Lower lobe of right lung (tissue), 2 donors: ENCODE results near the gene PVR. TPM values are rescaled to one million over a fixed set of nuclear protein-coding genes. Genes with fewer than 3 reads are reported as not detected.
"Not testable (repeated sequence)": the region's sequence is repeated elsewhere in the genome, so short reads cannot be mapped to it uniquely, and the experiment has no call there.

Experiments used
- ATAC-seq, 2 donors: fragments of 200-7000 bp; cut with Tn5 transposase; one replicate each; pipeline ENCODE4 v1.9.1; 2020 to 2022; ENCODE audit warnings: mild to moderate bottlenecking in 2 of 2, moderate library complexity in 2 of 2
- DNase-seq: peaks from one replicate; pipeline ENCODE4 v3.0.0-alpha.2; 2020
- H3K27ac ChIP-seq: fragments of 200-600 bp; one replicate; pipeline ENCODE4 v1.8.0; 2022
- H3K27me3 ChIP-seq: fragments of 200-600 bp; one replicate; pipeline ENCODE4 v1.8.0; 2022; ENCODE audit warnings: low read depth
- H3K36me3 ChIP-seq: fragments of 200-600 bp; one replicate; pipeline ENCODE4 v1.8.0; 2022; ENCODE audit warnings: mild to moderate bottlenecking
- H3K4me1 ChIP-seq: fragments of 200-600 bp; one replicate; pipeline ENCODE4 v1.8.0; 2022
- H3K4me3 ChIP-seq: fragments of 200-600 bp; one replicate; pipeline ENCODE4 v1.8.0; 2022; ENCODE audit warnings: mild to moderate bottlenecking
- H3K9me3 ChIP-seq: fragments of 200-600 bp; one replicate; pipeline ENCODE4 v1.8.0; 2022
- CTCF ChIP-seq: fragments of 200-600 bp; IDR thresholded peaks from one replicate; pipeline ENCODE4 v1.8.0; 2022; ENCODE audit warnings: antibody characterized with exemption, mild to moderate bottlenecking
- intact Hi-C: fragments of 100-400 bp; cut with DNase I; formaldehyde crosslinking; loops from one replicate; pipeline ENCODE4 v1.11.0; 2022
- total RNA-seq: library from RNA; stranded (reverse); fragmentation: NEBNext Ultra II Directional; extraction: Animal tissue kit (Norgen Biotek cat#: 25700); gene quantifications from one replicate; pipeline ENCODE4 v1.2.1, GENCODE V29; 2021
- donor health status: DM: no; HTN: yes; CAD: no; lungs with severe emphysema.

Gene PVR
- total RNA-seq, 1 donor from 2014 or later: 35.0 TPM

- intact Hi-C loops: no loop called here
- TF ChIP-seq CTCF: no peak
- no peak for ATAC-seq
Measured at GRCh38 chr19:44680536-44680935, 36.8 kb downstream of the PVR start.

GRCh38 chr19:44681992-44682790 is 38.5 kb downstream of the PVR start:
- ATAC-seq (no peak), DNase-seq (no peak)
- intact Hi-C loops: no loop called here
- Histone ChIP-seq H3K4me1 (peaks cover 30% of the 10 kb centered on the region), H3K36me3 (no peaks in the 10 kb centered on the region), H3K9me3 (no peaks in the 10 kb centered on the region), H3K4me3 (no peak overlapping the region), H3K27ac (no peak overlapping the region), H3K27me3 (no peaks in the 10 kb centered on the region)
- no peak for TF ChIP-seq CTCF

More at GRCh38 chr19:44680536-44680935, 36.8 kb downstream of the PVR start:
- Histone ChIP-seq H3K4me3 (no peak overlapping the region), H3K4me1 (peaks cover 19% of the 10 kb centered on the region), H3K27ac (no peak overlapping the region), H3K27me3 (no peaks in the 10 kb centered on the region), H3K9me3 (no peaks in the 10 kb centered on the region), H3K36me3 (no peaks in the 10 kb centered on the region)
- DNase-seq: no peak

- intact Hi-C loops: no loop called here
- H3K4me3 ChIP-seq: no peak overlapping the region
- H3K27ac ChIP-seq: no peak overlapping the region
- H3K4me1 ChIP-seq: peaks cover 30% of the 10 kb centered on the region
- H3K36me3 ChIP-seq: no peaks in the 10 kb centered on the region
- TF ChIP-seq CTCF: no peak
- no peak for DNase-seq
- H3K9me3 ChIP-seq: no peaks in the 10 kb centered on the region
- no peaks in the 10 kb centered on the region for H3K27me3 ChIP-seq
- ATAC-seq: no peak
Measured at GRCh38 chr19:44682807-44683206, 39.1 kb downstream of the PVR start.

GRCh38 chr19:44683434-44684210 is 39.9 kb downstream of the PVR start:
- H3K27me3 ChIP-seq: no peaks in the 10 kb centered on the region
- no peaks in the 10 kb centered on the region for H3K36me3 ChIP-seq
- peak overlapping the region; percentile 73 for H3K27ac ChIP-seq
- no peak for TF ChIP-seq CTCF
- H3K4me3 ChIP-seq: no peak overlapping the region
- DNase-seq (no peak), ATAC-seq (peak in 1 of 2 donors; percentile 3)
- intact Hi-C loops: no loop called here
- H3K4me1 ChIP-seq: peaks cover 35% of the 10 kb centered on the region
- no peaks in the 10 kb centered on the region for H3K9me3 ChIP-seq

- DNase-seq, intact Hi-C loops, ATAC-seq, H3K36me3 ChIP-seq, H3K9me3 ChIP-seq, H3K4me3 ChIP-seq, H3K27me3 ChIP-seq: not testable (repeated sequence)
- Histone ChIP-seq H3K27ac (peak overlapping the region; percentile 73), H3K4me1 (peaks cover 40% of the 10 kb centered on the region)
Measured at GRCh38 chr19:44684396-44684795, 40.7 kb downstream of the PVR start.
